Duodenal mucosa (tissue), 2 donors: Measurements from ENCODE around the gene ATF6B.

Source experiments
- H3K27ac ChIP-seq: one replicate; pipeline ENCODE4 v1.7.0; 2013; ENCODE audit warnings: low read depth, low read length
- H3K27me3 ChIP-seq, 2 donors: one replicate each; pipeline ENCODE4 v1.7.0; 2013; ENCODE audit warnings: low read length in 2 of 2, control low read depth in 1 of 2; ENCODE audit not compliant: insufficient read depth in 2 of 2, control insufficient read depth in 1 of 2
- H3K36me3 ChIP-seq, 2 donors: one replicate each; pipeline ENCODE4 v1.7.0; 2013; ENCODE audit warnings: low read length in 2 of 2, control low read depth in 1 of 2; ENCODE audit not compliant: insufficient read depth in 2 of 2, control insufficient read depth in 1 of 2
- H3K4me1 ChIP-seq, 2 donors: one replicate each; pipeline ENCODE4 v1.7.0; 2013; ENCODE audit warnings: low read length in 2 of 2, control low read depth in 1 of 2; ENCODE audit not compliant: insufficient read depth in 2 of 2, control insufficient read depth in 1 of 2
- H3K4me3 ChIP-seq, 2 donors: one replicate each; pipeline ENCODE4 v1.7.0; 2013; ENCODE audit warnings: low read length in 2 of 2, low read depth in 1 of 2
- H3K9ac ChIP-seq, 2 donors: one replicate each; pipeline ENCODE4 v1.7.0; 2013; ENCODE audit warnings: low read length in 2 of 2, low read depth in 1 of 2
- H3K9me3 ChIP-seq, 2 donors: one replicate each; pipeline ENCODE4 v1.7.0; 2013; ENCODE audit warnings: low read length in 2 of 2, control low read depth in 1 of 2; ENCODE audit not compliant: control insufficient read depth in 1 of 2

The ATF6B gene

DNA sequence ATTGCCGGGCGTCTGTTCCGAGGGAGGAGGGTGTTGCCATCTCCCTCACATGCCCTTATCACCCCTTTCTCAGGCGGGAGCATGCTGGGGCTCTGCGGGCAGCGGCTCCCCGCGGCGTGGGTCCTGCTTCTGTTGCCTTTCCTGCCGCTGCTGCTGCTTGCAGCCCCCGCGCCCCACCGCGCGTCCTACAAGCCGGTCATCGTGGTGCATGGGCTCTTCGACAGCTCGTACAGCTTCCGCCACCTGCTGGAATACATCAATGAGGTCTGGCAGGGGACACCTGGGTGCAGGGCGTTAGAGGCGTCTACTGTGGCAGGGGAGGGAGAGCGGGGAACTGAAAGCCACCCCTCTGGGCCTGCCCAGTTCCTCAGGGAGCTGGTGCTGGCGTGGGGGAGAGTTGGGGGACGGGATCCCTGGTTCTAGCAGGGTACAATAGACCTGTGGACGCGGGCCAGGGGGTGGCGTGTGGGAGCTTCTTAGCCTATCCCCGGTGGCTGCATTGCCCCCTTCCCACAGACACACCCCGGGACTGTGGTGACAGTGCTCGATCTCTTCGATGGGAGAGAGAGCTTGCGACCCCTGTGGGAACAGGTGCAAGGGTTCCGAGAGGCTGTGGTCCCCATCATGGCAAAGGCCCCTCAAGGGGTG lies 26.6 kb upstream of the ATF6B start:
- H3K27me3 ChIP-seq, result no peaks in the 10 kb centered on the region
- peaks cover 20 to 32% of the 10 kb centered on the region in 2 donors for H3K4me1 ChIP-seq
- H3K9ac ChIP-seq, result peak overlapping the region; percentile 86 to 91

DNA sequence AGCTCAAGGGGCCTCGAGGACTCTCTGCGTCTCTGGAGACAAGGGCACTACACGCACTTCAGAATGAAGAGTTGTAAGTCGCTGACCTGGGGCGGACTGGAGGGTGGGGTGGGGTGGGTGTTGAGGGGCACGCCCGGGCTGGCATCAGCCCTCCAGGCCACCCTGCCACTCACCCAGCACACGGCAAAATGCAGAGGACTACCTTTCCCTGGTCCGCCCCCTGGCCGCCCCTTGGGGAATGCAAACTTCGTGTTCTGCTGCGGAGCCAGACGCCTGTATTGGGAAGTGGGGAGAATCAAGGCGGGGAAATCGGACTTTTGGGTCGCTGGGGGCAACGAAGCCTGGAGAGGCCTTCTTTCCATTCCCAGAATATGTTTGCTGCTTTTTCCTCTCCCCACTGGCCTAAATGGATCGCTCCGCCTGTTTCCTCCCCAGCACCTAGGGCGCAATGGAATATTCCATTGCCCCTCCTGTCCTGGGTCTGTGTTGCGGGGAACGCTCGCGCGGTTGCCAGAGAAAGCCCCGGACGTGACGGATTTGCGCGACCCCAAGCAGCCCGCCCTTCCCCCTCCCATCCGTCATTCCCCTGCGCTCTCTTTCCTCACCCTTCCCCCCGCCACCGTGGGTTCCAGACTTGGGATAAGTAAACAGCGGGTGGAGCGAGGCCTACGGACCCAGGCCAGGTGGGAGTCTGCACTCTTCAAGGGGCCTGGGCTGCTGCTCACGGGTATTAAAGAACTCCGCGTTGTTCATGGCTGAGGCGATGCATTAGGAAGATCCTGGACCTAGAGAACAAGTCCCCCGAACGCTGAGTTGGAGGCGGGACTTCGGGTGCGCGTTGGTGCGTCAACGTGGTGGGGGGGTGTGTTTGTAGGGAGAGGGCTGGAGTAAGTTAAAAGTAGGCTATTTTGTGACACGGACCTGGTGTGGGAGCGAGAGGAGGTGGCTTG lies 25.8 kb upstream of the ATF6B start, which contains the start of gene PPT2:
Gene PPT2, plus strand, starts transcription at position 578 of the 950 bp plus-strand sequence. CDS start 454 bp downstream, outside the sequence.
- H3K27me3 ChIP-seq, result no peaks in the 10 kb centered on the region
- H3K27ac ChIP-seq, result peak within 1 kb of the TSS; percentile 85
- peak within 1 kb of the TSS; percentile 87 to 98 for H3K4me3 ChIP-seq
- no peaks in the 10 kb centered on the region for H3K9me3 ChIP-seq
- peaks cover 14 to 15% of the 10 kb centered on the region in 2 donors for H3K36me3 ChIP-seq
- H3K4me1 ChIP-seq, result peaks cover 20 to 32% of the 10 kb centered on the region in 2 donors
- peak within 1 kb of the TSS; percentile 86 to 91 for H3K9ac ChIP-seq

More for the DNA sequence above, 26.6 kb upstream of the ATF6B start:
- Histone ChIP-seq H3K36me3 (peaks cover 14 to 15% of the 10 kb centered on the region in 2 donors), H3K4me3 (peak overlapping the region; percentile 87 to 98), H3K9me3 (no peaks in the 10 kb centered on the region), H3K27ac (peak overlapping the region; percentile 85)

DNA sequence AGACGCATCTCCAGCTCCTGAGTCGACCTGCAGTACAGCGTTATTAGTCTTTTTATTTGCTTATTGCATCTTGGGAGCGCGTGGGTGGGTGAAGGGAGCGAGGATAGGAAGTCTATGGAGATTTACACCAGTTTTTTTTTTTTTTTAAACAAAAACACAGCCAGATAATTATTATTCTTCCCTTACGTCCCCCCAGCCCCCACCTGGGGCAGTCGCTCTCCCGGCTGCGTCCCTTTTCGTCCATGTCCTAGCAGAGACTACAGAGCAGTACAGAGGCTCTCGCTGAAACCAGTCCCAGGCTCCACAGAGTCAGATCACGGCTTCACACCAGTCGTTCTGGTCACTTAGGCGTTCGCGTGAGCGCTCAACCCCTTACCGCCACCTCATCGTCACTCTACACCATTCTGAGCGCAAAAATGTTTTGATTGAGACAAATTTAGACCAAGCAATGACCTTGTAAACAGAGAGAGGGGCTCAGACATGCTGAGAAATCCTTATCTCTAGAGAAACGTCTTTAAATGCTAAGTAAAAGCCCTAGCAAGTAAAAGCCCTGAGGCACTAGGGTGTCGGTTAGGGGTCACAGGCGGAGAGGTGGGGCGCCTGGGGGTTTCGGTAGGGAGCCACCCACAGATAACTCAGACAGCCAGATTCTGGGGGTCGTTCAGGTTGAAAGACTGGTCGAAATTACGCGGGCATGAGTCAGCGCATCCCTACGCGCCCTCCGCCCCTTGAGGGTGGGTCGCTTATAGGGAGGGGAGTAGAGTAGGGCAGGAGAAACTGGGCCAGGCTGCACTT lies 24.9 kb upstream of the ATF6B start:
- peaks cover 7 to 9% of the 10 kb centered on the region in 2 donors for H3K36me3 ChIP-seq
- H3K27me3 ChIP-seq, result no peaks in the 10 kb centered on the region
- H3K27ac ChIP-seq, result peak overlapping the region; percentile 85
- no peaks in the 10 kb centered on the region for H3K9me3 ChIP-seq
- peak overlapping the region; percentile 87 to 98 for H3K4me3 ChIP-seq
- H3K9ac ChIP-seq, result peak overlapping the region; percentile 86 to 91
- H3K4me1 ChIP-seq, result peaks cover 20 to 32% of the 10 kb centered on the region in 2 donors

DNA sequence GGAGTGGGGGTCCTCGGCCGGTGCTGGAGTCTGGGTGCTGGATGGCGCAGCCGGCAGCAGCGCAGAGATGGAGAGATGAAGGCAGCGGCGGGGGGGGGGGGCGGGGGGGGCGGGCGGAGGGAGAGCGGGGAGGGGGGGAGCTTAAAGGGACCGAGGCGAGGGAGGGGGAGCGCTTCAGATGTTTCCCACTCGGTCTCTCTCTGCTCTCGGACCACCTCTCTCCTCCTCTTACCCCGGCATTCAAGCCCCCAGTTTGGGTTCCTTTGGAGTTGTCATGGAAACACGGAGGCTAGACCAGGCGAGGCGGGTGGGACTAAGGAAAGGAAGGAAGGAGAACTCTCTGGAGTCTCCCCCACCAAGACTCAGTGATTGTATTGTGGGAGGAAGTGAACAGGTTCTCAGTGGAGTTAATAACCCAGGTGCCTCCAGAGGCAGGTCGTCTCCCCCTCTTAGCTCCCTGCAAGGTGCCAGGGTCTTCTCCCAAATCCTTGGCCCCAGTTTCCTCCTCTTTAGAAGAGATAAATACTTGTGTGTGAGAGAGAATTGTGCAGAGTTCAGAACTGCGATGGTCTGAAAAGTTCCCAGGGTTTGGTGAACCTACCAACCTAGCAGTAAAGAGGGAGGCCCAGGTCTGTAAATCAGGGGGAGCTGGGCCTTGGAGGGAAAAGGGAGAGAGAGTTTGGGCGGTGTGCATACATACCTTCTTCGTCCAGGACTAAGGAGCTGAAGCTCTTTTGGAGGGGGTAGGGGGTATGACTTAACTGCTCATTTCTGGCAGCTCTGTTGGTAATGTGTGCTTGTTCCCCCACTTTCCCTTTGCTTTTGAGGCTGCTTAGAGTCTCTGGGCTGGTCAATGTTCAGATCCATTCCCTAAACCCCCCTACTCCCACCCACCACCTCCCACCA lies 24.1 kb upstream of the ATF6B start, which contains the start of gene PRRT1:
Gene PRRT1, minus strand, starts transcription at position 77 of the 906 bp plus-strand sequence. CDS start 112 bp downstream, outside the sequence.
- Histone ChIP-seq H3K4me3 (peak within 1 kb of the TSS; percentile 87 to 98), H3K36me3 (peaks cover 0 to 3% of the 10 kb centered on the region in 2 donors), H3K4me1 (peaks cover 20 to 32% of the 10 kb centered on the region in 2 donors), H3K27me3 (no peaks in the 10 kb centered on the region), H3K9ac (peak within 1 kb of the TSS; percentile 86 to 91), H3K27ac (no peak within 1 kb of the TSS), H3K9me3 (no peaks in the 10 kb centered on the region)

DNA sequence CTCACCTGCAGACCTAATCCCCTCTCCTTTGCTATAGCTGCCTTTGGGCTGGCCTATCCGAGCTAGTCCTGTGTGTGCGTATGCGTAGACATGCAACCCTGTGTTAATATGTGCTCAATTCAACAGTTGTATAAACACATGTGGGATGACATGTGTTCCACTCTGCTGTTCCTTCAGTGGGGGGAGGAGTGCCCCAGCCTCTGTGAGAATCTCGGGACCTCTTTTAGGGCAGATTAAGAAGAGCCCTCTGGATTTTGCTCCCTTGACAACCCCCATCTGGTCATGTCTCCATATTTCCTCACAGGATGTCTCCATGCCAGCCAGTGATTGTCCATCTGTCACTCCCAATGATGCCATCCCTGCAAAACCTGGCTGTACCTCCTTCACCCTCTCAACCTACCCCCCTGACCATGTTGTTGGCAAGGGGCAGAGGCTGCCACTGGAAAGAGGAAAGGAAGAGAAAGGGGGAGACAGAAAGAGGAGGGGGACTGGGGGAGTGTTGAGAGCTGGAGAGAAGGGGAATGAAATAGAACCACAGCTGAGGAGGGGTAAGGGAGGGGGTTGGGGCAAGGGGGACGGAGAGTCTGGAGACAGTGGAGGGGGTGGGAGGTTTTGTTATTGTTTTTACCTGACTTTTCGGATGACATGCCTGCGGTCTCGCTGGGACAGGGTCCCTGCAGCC lies 23.3 kb upstream of the ATF6B start:
- Histone ChIP-seq H3K9ac (no peak overlapping the region), H3K36me3 (peaks cover 0 to 3% of the 10 kb centered on the region in 2 donors), H3K27me3 (no peaks in the 10 kb centered on the region), H3K4me3 (peak overlapping the region; percentile 34 to 45), H3K4me1 (peaks cover 20 to 32% of the 10 kb centered on the region in 2 donors), H3K27ac (no peak overlapping the region), H3K9me3 (no peaks in the 10 kb centered on the region)

DNA sequence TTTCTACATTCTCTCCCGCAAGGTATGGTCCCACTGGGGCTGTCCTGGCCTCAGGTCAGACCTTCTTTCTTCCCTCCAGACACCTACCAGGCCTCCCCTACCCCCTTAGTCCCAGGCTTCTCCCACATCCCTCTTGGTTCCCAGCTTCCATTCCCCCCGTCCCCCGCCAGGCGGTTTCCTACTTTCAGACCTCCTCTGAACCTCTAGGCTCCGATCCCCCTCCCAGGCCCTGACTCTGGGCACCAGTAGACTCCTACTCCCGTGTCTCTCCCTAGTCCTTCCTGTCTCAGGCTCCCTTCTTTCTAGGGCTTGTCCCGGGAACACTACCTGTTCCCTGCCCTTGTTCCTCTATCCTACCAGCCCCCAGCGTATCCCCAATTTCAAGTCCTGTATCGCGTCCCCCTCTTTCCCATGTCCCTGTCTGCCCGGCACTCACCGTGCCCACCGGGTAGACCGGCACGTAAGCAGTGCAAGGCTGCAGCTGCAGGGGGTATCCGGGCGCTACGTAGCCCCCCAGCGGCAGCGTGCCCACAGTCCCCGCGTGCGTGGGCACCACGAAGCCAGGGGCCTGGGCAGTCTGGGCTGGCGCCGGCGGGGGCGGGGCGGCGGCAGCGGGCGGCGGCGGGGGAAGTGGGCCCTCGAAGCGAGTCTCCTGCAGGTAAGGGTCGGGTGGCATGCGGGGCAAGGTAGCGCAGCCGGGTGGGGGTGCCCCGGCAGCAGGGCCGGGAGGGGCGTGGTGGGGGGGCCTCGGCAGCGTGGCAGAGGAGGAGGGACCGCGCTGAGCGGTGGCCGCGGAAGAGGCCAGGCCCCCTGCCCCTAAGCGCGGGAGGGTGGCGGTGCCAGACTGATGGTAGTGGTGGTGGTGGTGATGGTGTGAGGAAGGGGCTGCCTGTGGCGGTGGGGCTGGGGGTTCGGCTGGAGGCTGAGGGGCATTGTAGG lies 22.2 kb upstream of the ATF6B start:
- Histone ChIP-seq H3K9ac (no peak overlapping the region), H3K27me3 (no peaks in the 10 kb centered on the region), H3K27ac (no peak overlapping the region), H3K36me3 (no peaks in the 10 kb centered on the region), H3K4me3 (no peak overlapping the region), H3K9me3 (no peaks in the 10 kb centered on the region), H3K4me1 (peaks cover 16 to 25% of the 10 kb centered on the region in 2 donors)

DNA sequence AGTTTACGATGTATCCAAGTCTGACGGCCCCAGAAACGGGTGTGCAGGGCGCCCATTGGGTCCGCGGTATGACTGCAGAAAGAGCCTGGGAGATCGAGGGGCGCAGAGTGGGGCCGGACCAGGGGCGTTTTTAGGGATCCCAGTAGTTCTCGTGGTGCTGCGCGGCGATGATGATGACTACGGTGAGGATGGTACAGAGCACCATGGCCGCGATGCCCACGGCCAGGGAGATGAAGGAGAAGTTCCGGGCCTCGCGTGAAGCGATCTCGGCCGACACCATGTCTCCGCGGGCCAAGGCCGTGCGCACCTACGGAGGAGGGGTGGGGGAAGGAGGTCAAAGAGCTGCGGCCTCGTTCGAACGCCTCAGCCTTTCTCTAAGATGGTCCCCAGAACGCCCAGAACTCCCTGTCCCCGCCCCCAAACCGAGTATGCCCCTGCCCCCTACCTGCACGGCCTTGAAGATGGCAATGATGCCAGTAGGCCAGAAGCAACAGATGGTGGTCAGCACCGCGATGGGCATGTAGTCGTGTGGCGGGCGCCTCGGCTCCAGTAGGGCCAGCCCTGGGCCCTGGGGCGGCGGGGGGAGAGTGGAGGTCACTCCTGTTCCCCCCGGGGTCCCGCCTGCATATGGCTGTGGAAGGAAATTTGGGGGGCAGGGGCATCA lies 21.2 kb upstream of the ATF6B start:
- no peaks in the 10 kb centered on the region for H3K36me3 ChIP-seq
- no peaks in the 10 kb centered on the region for H3K27me3 ChIP-seq
- H3K4me1 ChIP-seq, result peaks cover 12 to 16% of the 10 kb centered on the region in 2 donors
- H3K27ac ChIP-seq, result no peak overlapping the region
- peak overlapping the region; percentile 66 to 67 for H3K4me3 ChIP-seq
- H3K9ac ChIP-seq, result no peak overlapping the region
- no peaks in the 10 kb centered on the region for H3K9me3 ChIP-seq
